T-helper 17 cell (primary cell): ENCODE data around the gene CLCNKB. TPM values are rescaled to one million over a fixed set of nuclear protein-coding genes. Genes with fewer than 3 reads are reported as not detected.

Experiments
- ATAC-seq: fragments of 150-1000 bp; cut with Tn5 transposase; 2 replicates; pipeline ENCODE4 v1.10.0; 2021; ENCODE audit warnings: mild to moderate bottlenecking, moderate library complexity
- DNase-seq, 3 donors: peaks; one replicate each; pipeline versions ENCODE4 v3.0.0 to v3.0.0-alpha.2; 2020 to 2021
- H3K9me3 ChIP-seq: one replicate; pipeline ENCODE4 v1.7.0; 2013; ENCODE audit warnings: low read length, mild to moderate bottlenecking; ENCODE audit not compliant: control insufficient read depth, poor library complexity, severe bottlenecking
- H3K27ac Mint-ChIP-seq: one replicate; pipeline ENCODE4 v1.8.0; 2022; ENCODE audit warnings: mild to moderate bottlenecking, moderate library complexity, mixed read lengths
- H3K27me3 Mint-ChIP-seq: one replicate; pipeline ENCODE4 v1.8.0; 2022; ENCODE audit warnings: mixed read lengths
- H3K36me3 Mint-ChIP-seq: one replicate; pipeline ENCODE4 v1.8.0; 2022; ENCODE audit warnings: low read depth, mixed read lengths
- H3K4me1 Mint-ChIP-seq: one replicate; pipeline ENCODE4 v1.8.0; 2022; ENCODE audit warnings: mild to moderate bottlenecking, mixed read lengths
- H3K4me3 Mint-ChIP-seq: one replicate; pipeline ENCODE4 v1.8.0; 2022; ENCODE audit warnings: mild to moderate bottlenecking, moderate library complexity, mixed read lengths
- total RNA-seq, 4 donors: library from RNA in 2 of 4; stranded (reverse) in 2 of 4; gene quantifications; one replicate each; pipeline ENCODE4 v1.2.3 and lab custom pipeline; 2022 to 2026

The CLCNKB gene
- total RNA-seq, 2 donors from 2014 or later: not detected

DNA sequence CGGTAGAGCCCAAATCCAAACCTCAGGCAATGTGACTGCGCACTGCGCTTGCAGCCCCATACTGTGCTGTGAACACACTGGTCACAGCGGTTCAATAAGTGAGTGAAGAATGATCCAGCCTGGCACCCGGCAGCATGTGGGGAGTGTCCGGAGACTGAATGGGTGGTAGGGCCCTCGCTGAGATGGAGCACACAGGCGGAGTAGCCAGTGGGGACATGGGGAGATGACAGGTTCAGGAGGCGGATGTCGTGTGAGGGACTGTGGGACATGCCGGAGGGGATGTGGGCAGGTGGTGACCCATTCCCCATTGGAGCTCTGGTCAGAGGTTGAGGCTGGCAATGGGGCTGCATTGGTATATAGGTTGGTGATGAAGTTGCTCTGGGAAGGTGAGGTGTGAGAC lies 33.9 kb upstream of the CLCNKB start:
- H3K27ac Mint-ChIP-seq: no peak overlapping the region
- peaks cover 3% of the 10 kb centered on the region for H3K4me1 Mint-ChIP-seq
- H3K27me3 Mint-ChIP-seq: peaks cover 48% of the 10 kb centered on the region

DNA sequence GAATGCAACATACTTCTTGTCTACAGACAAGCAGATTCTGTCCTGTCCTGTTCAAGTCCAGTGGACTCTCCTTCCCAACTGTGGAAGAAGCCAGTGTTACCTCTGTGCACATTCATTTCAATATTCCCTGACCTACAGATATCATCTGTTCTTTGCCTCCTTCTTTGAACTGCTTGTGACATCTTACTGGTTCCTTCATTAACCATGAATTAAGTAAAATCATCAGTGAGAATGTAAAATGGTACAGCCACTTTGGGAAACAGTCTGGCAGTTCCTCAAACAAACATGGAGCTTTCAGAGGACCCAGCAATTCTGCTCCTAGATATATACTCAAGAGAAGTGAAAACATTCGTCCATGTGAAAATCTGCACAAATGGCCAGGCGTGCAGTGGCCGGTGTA lies 32.7 kb upstream of the CLCNKB start:
- H3K36me3 Mint-ChIP-seq: no peaks in the 10 kb centered on the region
- ATAC-seq (no peak), DNase-seq (no peak)
- no peak overlapping the region for H3K27ac Mint-ChIP-seq
- H3K4me3 Mint-ChIP-seq: no peak overlapping the region
- H3K4me1 Mint-ChIP-seq: peaks cover 3% of the 10 kb centered on the region
- peaks cover 60% of the 10 kb centered on the region for H3K27me3 Mint-ChIP-seq
- no peaks in the 10 kb centered on the region for H3K9me3 ChIP-seq

More for the DNA sequence above, 33.9 kb upstream of the CLCNKB start:
- Mint-ChIP-seq H3K4me3 (no peak overlapping the region), H3K36me3 (no peaks in the 10 kb centered on the region)
- no peaks in the 10 kb centered on the region for H3K9me3 ChIP-seq
- ATAC-seq (no peak), DNase-seq (no peak)

DNA sequence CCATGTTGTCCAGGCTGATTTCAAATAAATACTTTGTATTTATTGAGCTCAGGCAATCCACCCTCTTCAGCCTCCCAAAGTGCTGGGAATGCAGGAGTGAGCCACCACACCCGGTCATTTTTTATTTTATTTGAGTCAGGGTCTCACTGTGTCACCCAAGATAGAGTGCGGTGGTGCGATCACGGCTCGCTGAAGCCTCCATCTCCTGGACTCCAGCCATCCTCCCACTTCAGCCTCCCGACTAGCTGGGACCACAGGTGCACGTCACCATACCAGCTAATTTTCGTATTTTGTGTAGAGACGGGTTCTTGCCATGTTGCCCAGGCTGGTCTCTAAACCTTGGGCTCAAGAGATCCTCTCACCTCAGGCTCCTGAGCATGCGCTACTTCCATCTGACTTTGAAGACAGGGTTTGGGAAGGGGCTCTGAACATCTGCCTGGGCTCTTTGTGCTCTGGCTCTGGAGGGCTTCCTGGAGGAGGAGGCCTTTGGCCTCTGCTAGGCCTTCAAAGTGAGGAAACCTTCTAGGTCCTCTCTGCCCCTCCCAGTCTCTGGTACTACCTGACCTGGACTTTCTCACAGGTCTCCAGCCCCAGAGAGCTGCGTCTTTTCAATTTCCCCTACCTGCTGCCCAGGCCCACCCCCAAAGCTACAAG lies 31.5 kb upstream of the CLCNKB start:
- Mint-ChIP-seq H3K4me3 (no peak overlapping the region), H3K36me3 (no peaks in the 10 kb centered on the region), H3K27ac (no peak overlapping the region), H3K4me1 (no peaks in the 10 kb centered on the region), H3K27me3 (peaks cover 56% of the 10 kb centered on the region)
- no peak for ATAC-seq
- no peaks in the 10 kb centered on the region for H3K9me3 ChIP-seq
- no peak for DNase-seq

DNA sequence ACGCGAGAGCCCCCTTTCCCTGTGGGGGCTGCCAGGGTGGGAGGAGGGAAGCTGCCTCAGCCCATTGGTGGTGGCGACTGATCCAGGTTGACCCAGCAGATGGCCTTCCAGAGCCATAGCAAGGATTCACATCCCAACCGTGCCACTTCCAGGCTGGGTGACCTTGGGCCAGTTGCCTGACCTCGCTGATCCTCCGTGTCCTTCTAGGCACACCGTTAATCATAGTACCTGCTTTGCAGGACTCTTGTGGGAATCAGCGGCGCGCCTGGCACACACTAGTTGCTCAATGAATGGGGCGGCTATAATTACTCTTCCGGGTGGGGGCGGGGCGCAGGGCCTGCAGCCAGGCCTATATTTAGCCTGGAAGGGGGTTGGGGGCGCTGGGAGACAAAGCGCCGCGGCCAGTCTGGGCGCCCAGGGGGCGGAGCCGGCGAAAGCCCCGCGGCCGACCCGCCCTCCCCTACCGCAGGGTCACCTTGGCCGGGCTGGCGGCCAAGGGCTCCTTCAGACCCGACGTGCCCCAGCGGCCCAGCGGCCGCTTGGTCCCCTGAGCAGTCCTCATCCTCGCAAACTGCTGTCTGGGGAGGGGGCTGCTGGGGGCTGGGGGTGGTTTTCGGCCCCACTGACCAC lies 30.9 kb upstream of the CLCNKB start:
- DNase-seq (no peak), ATAC-seq (no peak)
- no peaks in the 10 kb centered on the region for H3K9me3 ChIP-seq
- no peak overlapping the region for H3K27ac Mint-ChIP-seq
- H3K4me1 Mint-ChIP-seq: no peaks in the 10 kb centered on the region
- peaks cover 56% of the 10 kb centered on the region for H3K27me3 Mint-ChIP-seq
- no peaks in the 10 kb centered on the region for H3K36me3 Mint-ChIP-seq
- H3K4me3 Mint-ChIP-seq: peak overlapping the region; percentile 25

DNA sequence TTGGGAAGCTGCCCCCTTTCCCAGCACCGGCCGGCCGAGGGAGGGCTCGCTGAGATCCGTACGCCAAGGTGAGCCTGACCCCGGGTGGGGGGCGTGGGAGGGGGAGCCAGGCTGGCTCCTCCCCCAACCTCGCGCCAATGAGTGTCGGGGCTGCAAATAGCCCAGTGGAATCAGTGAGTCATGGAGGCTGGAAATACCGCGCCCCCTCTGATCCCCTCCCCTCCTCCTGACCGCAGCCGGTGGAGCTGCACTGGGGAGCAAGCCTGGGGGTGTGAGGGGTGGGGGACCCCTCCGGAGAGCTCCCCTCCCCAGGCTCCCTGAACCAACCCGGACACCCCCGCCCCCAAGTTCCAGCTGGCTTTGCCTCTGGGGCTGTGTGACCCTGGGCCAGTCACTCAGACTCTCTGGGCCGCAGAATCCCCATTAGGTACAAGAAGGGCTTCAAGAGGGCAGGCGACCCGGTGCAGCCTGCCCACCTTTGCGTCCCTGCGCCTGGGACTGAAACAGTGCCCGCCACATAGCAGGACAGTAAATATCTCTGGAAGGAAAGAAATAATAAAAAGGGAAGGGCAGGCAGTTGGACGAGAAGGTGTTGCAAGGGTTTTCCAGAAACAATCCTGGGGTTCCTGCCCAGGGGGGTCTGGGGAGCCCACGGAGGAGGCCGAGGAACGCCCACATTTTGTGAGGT lies 30.2 kb upstream of the CLCNKB start:
- Mint-ChIP-seq H3K4me1 (no peaks in the 10 kb centered on the region), H3K27me3 (peaks cover 56% of the 10 kb centered on the region), H3K4me3 (no peak overlapping the region), H3K36me3 (no peaks in the 10 kb centered on the region), H3K27ac (no peak overlapping the region)
- H3K9me3 ChIP-seq: no peaks in the 10 kb centered on the region
- ATAC-seq (peak; percentile 28), DNase-seq (no peak)

DNA sequence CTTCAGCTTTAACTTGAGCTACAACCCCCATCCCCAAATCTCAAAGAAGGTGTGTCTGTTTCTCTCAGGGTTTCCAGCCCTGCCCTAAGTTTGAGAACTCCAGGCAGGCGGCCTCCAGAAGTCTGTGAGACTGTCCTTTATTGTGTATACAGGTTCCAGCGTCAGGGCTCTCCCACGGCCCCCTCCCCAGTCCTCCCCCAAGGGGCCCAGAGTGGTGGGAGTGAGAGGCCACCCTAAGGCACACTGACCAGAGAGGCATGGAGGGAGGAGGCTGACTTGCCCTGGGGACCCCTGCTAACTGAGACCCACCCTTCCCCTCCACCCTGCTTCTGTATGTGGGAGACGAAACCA lies 29.7 kb upstream of the CLCNKB start:
- Mint-ChIP-seq H3K4me1 (no peaks in the 10 kb centered on the region), H3K27me3 (peaks cover 56% of the 10 kb centered on the region), H3K36me3 (no peaks in the 10 kb centered on the region), H3K4me3 (no peak overlapping the region), H3K27ac (no peak overlapping the region)
- ATAC-seq: no peak
- no peaks in the 10 kb centered on the region for H3K9me3 ChIP-seq
- no peak for DNase-seq

GRCh38 chr1:16014509-16015482 lies 28.8 kb upstream of the CLCNKB start:
- H3K4me3 Mint-ChIP-seq: peak overlapping the region; percentile 36
- DNase-seq (no peak), ATAC-seq (no peak)
- no peaks in the 10 kb centered on the region for H3K9me3 ChIP-seq
- H3K4me1 Mint-ChIP-seq: peaks cover 3% of the 10 kb centered on the region
- no peak overlapping the region for H3K27ac Mint-ChIP-seq
- peaks cover 48% of the 10 kb centered on the region for H3K27me3 Mint-ChIP-seq
- no peaks in the 10 kb centered on the region for H3K36me3 Mint-ChIP-seq

- no peaks in the 10 kb centered on the region for H3K9me3 ChIP-seq
- Mint-ChIP-seq H3K36me3 (no peaks in the 10 kb centered on the region), H3K4me1 (peaks cover 3% of the 10 kb centered on the region), H3K27me3 (peaks cover 46% of the 10 kb centered on the region), H3K4me3 (no peak overlapping the region), H3K27ac (no peak overlapping the region)
- DNase-seq (no peak), ATAC-seq (no peak)
Observed at GRCh38 chr1:16015491-16015890, 28.1 kb upstream of the CLCNKB start.

DNA sequence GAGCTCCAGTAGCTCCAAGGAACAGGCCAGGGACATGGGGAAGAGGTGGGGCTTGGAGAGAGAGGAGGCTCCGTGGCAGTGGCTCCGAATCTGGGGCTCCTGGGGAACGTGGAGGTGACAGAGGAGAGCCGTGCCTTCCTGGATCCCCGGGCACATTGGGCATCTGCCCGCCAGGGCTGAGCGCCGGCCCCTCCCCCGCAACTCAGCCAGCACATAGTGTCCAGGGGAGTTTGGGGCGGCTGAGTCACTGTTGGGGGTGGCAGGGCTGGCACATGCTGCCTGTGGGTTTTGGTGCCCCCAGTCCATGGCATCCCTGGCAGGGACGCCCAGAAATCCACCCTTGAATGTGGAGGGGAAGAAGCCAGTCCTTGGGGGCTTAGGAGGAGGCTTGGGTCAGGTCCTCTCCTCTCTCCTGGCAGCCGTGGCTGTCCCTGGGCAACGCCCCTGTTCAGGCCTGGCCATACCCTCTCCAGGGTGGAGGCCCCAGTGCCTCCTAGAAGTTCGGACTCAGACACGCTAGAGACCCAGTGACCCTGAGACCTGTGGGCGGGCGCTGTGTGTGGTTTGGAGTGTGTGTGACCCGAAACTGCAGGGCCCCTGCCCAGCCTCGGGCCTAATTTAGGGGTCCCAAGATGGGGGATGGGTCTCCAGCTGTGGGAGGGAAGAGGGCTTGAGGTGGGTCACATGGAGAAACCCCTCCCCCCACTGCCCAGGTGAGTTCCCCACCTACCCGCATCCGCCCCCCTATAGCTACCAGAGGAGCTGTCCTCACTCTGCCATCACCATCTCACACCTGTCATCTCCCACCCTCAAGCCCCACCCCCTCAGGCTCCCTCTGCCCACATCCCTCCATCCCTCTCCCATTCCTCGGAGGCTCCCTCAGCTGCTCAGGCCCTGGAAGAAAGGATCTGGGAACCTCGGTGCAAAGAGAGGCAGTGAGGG lies 27.4 kb upstream of the CLCNKB start:
- no peaks in the 10 kb centered on the region for H3K36me3 Mint-ChIP-seq
- no peak overlapping the region for H3K27ac Mint-ChIP-seq
- H3K9me3 ChIP-seq: no peaks in the 10 kb centered on the region
- ATAC-seq: no peak
- H3K4me3 Mint-ChIP-seq: no peak overlapping the region
- peaks cover 39% of the 10 kb centered on the region for H3K27me3 Mint-ChIP-seq
- no peak for DNase-seq
- H3K4me1 Mint-ChIP-seq: peaks cover 3% of the 10 kb centered on the region

GRCh38 chr1:16017076-16017460 lies 26.5 kb upstream of the CLCNKB start:
- H3K27me3 Mint-ChIP-seq: peaks cover 41% of the 10 kb centered on the region

DNA sequence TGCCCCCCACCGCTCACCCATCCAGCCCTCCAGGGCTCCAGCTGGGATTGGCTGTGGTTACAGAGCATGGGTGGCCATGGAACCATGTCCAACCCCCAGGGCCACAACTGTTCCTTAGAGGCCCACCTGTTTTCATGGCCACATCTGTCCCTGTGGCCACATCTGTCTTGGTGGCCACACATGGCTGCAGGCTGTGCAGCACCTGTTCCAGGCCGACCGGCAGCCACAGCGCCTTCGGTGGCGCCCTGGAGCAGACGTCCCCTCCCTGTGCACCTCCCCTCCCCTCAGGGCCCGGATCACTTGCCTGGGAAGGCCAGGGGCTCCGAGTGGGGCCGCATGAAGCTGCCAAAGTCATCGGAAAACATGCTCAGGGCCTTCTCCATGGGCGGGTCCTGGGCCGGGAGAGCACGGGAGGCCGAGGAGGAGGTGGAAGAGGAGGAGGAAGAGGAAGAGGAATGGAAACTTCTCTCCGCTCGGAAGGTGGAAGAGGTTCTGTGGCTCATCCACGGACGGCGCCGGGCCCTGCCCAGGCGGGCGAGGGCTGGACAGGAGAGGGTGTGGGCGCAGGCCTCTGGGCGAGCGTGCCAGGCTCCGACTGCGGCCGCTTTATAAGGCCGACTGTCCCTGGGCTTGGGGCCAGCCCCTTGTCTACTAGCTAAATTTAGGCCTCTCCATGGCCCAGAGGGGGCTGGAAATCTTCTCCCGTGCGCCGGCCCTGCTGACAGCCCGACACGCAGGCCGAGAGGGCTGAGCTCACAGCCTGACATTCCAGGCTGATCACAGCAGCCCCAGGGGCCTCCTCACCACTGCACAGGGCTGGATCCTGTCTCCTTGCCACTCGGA lies 25.9 kb upstream of the CLCNKB start, which contains the start of gene HSPB7:
Gene HSPB7, minus strand, starts transcription at position 583 of the 843 bp plus-strand sequence. Its CDS starts 80 bp downstream, at position 503.
- no peaks in the 10 kb centered on the region for H3K36me3 Mint-ChIP-seq
- H3K4me1 Mint-ChIP-seq: peaks cover 3% of the 10 kb centered on the region
- ATAC-seq (no peak), DNase-seq (no peak)
- H3K9me3 ChIP-seq: no peaks in the 10 kb centered on the region
- no peak within 1 kb of the TSS for H3K27ac Mint-ChIP-seq
- no peak within 1 kb of the TSS for H3K4me3 Mint-ChIP-seq
- H3K27me3 Mint-ChIP-seq: peaks cover 37% of the 10 kb centered on the region

More at GRCh38 chr1:16017076-16017460, 26.5 kb upstream of the CLCNKB start:
- DNase-seq (no peak), ATAC-seq (no peak)
- H3K27ac Mint-ChIP-seq: no peak overlapping the region
- peaks cover 3% of the 10 kb centered on the region for H3K4me1 Mint-ChIP-seq
- no peak overlapping the region for H3K4me3 Mint-ChIP-seq
- H3K9me3 ChIP-seq: no peaks in the 10 kb centered on the region
- H3K36me3 Mint-ChIP-seq: no peaks in the 10 kb centered on the region
